ENCODE measurements around the gene CD300A.

Gene CD300A

DNA sequence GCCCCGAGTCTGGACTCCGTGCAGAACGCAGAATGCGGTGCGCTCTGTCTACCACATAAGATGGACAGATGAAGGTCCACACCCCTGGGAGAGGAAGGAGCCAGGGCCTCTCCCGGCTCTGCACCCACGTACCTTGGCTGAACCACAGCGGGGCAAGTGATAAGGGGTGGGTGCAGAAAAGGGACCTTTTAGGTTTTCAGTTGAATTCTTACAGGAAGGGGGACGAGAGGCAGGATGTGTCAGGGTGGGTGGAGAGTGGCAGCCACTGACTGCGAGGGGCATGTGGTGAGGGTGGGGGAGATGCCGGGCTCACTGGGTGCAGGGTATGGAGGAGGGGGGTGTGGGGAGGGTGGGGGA is 372 bp downstream of the CD300A start:
- H3K4me1 ChIP-seq (ENCODE audit: insufficient read depth, poor library complexity, severe bottlenecking), result no peaks in the 10 kb centered on the region
- ATAC-seq (ENCODE audit: low read depth) (no peak), DNase-seq (ENCODE audit: low spot score) (no peak)
- H3K4me3 ChIP-seq (ENCODE audit: severe bottlenecking), result no peak overlapping the region
- TF ChIP-seq, protein P1, sequence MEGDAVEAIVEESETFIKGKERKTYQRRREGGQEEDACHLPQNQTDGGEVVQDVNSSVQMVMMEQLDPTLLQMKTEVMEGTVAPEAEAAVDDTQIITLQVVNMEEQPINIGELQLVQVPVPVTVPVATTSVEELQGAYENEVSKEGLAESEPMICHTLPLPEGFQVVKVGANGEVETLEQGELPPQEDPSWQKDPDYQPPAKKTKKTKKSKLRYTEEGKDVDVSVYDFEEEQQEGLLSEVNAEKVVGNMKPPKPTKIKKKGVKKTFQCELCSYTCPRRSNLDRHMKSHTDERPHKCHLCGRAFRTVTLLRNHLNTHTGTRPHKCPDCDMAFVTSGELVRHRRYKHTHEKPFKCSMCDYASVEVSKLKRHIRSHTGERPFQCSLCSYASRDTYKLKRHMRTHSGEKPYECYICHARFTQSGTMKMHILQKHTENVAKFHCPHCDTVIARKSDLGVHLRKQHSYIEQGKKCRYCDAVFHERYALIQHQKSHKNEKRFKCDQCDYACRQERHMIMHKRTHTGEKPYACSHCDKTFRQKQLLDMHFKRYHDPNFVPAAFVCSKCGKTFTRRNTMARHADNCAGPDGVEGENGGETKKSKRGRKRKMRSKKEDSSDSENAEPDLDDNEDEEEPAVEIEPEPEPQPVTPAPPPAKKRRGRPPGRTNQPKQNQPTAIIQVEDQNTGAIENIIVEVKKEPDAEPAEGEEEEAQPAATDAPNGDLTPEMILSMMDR (IDR thresholded peaks at IDR 0.05; ENCODE audit: poor library complexity, severe bottlenecking), result no peak
- no peaks in the 10 kb centered on the region for H3K27me3 ChIP-seq (ENCODE audit: insufficient read depth, poor library complexity, severe bottlenecking)
- no peaks in the 10 kb centered on the region for H3K36me3 ChIP-seq (ENCODE audit: low read depth)
- no peaks in the 10 kb centered on the region for H3K9me3 ChIP-seq (ENCODE audit: severe bottlenecking)
- no peak overlapping the region for H3K27ac ChIP-seq (ENCODE audit: poor library complexity, severe bottlenecking)

DNA sequence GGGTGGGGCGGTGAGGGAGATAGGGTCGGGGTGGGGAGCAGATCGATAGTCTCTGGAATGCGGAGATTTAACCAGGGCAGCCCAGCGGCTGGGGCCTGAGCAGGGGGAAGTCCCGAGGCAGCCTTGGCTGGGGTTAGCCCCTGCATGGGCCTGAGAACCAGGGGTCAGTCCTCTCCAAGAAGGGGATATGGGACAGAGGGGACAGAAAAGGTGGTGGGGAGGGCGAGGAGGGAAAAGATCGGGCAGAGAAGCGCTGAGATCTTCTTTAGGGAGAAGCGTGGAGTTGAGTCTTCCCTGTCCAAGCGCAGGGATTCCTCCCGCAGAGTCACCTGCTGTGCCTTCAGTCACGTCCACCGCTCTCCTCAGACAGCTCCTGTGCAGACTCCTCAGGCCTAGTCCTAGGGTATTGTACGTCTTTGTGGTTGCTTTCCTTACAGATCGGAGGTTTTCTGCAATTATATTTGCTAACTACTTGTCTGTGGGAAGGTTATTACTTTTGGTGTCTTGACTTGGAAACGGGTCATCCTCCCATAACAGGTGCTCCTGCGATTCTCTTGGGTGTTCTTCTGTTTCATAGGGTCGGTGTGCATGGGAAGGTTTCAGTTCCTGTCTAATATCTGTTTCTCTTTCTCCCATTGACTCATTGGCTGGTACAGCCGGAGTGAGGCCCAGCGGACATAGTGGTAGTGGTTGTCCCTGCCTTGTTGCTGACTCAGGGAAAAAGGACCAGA is 952 bp downstream of the CD300A start:
- Histone ChIP-seq H3K36me3 (ENCODE audit: low read depth) (no peaks in the 10 kb centered on the region), H3K27me3 (ENCODE audit: insufficient read depth, poor library complexity, severe bottlenecking) (no peaks in the 10 kb centered on the region), H3K4me1 (ENCODE audit: insufficient read depth, poor library complexity, severe bottlenecking) (no peaks in the 10 kb centered on the region), H3K27ac (ENCODE audit: poor library complexity, severe bottlenecking) (no peak overlapping the region), H3K9me3 (ENCODE audit: severe bottlenecking) (no peaks in the 10 kb centered on the region), H3K4me3 (ENCODE audit: severe bottlenecking) (no peak overlapping the region)
- TF ChIP-seq, protein P1 (IDR thresholded peaks at IDR 0.05; ENCODE audit: poor library complexity, severe bottlenecking), result no peak
- DNase-seq (ENCODE audit: low spot score) (no peak), ATAC-seq (ENCODE audit: low read depth) (no peak)

DNA sequence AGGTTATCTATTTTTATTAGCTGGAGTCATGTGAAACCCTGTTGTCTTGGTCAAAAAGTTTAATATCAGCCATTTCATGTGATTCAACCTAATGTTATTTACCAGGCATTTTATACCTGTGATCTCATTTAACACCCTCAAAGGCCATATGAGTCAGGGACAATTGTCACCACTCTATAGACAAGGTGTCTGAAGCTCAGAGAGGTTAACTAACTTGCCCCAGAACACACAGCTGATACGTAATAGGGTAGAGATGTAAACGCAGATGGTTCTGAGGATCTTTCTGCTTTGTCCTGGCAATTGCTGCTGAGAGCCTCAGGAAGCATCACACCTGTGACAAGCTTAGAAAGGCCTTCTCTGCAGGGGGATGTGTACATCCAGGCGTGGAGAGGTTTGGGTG is 4.9 kb downstream of the CD300A start:
- no peak for DNase-seq (ENCODE audit: low spot score)
- Histone ChIP-seq H3K36me3 (ENCODE audit: low read depth) (no peaks in the 10 kb centered on the region), H3K9me3 (ENCODE audit: severe bottlenecking) (peaks cover 4% of the 10 kb centered on the region), H3K4me1 (ENCODE audit: insufficient read depth, poor library complexity, severe bottlenecking) (no peaks in the 10 kb centered on the region), H3K27me3 (ENCODE audit: insufficient read depth, poor library complexity, severe bottlenecking) (no peaks in the 10 kb centered on the region), H3K27ac (ENCODE audit: poor library complexity, severe bottlenecking) (no peak overlapping the region), H3K4me3 (ENCODE audit: severe bottlenecking) (no peak overlapping the region)
- TF ChIP-seq, protein P1 (IDR thresholded peaks at IDR 0.05; ENCODE audit: poor library complexity, severe bottlenecking), result no peak
- ATAC-seq (ENCODE audit: low read depth), result no peak

DNA sequence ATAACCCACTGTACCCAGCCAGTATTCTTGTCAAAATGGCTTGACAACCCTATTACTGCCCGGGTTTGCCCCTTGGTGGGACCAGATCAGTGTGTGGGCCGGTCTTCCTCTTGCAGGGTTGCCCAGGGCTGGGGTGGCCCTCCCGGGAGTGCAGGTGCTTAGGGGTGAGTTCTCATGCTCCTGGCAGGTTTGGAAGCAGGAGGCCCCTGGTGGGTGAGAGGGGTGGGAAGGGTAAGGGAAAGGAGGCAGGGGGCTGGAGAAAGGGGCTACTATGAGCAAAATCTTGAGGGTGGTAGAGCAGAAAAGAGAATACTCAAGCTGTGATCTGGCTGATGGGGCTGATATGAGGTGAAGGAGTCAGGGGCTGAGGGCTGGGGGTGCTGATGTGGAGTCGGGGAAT is 6.5 kb downstream of the CD300A start:
- DNase-seq (ENCODE audit: low spot score), result no peak
- Histone ChIP-seq H3K9me3 (ENCODE audit: severe bottlenecking) (peaks cover 4% of the 10 kb centered on the region), H3K36me3 (ENCODE audit: low read depth) (no peaks in the 10 kb centered on the region), H3K27me3 (ENCODE audit: insufficient read depth, poor library complexity, severe bottlenecking) (no peaks in the 10 kb centered on the region), H3K27ac (ENCODE audit: poor library complexity, severe bottlenecking) (no peak overlapping the region), H3K4me1 (ENCODE audit: insufficient read depth, poor library complexity, severe bottlenecking) (no peaks in the 10 kb centered on the region), H3K4me3 (ENCODE audit: severe bottlenecking) (no peak overlapping the region)
- TF ChIP-seq, protein P1 (IDR thresholded peaks at IDR 0.05; ENCODE audit: poor library complexity, severe bottlenecking), result no peak
- no peak for ATAC-seq (ENCODE audit: low read depth)

DNA sequence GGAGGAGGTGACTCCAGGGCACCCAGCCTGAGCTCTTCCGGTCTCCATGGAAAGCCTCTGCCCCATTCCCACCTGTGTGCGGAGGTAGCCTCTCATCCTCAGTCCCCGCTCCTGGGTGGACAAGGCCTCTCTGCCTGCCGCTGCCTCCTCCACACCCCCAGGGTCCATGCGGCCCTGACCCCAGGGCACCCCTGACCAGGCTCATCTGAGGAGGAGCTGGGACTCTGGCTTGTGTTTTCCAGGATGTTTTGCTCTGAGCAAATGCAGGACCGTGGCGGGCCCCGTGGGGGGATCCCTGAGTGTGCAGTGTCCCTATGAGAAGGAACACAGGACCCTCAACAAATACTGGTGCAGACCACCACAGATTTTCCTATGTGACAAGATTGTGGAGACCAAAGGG is 6.9 kb downstream of the CD300A start:
- no peak for ATAC-seq (ENCODE audit: low read depth)
- Histone ChIP-seq H3K27me3 (ENCODE audit: insufficient read depth, poor library complexity, severe bottlenecking) (no peaks in the 10 kb centered on the region), H3K27ac (ENCODE audit: poor library complexity, severe bottlenecking) (no peak overlapping the region)

More for the DNA sequence above, 6.9 kb downstream of the CD300A start:
- no peak for DNase-seq (ENCODE audit: low spot score)
- TF ChIP-seq, protein P1 (IDR thresholded peaks at IDR 0.05; ENCODE audit: poor library complexity, severe bottlenecking), result no peak
- Histone ChIP-seq H3K4me1 (ENCODE audit: insufficient read depth, poor library complexity, severe bottlenecking) (no peaks in the 10 kb centered on the region), H3K36me3 (ENCODE audit: low read depth) (no peaks in the 10 kb centered on the region), H3K9me3 (ENCODE audit: severe bottlenecking) (peaks cover 4% of the 10 kb centered on the region), H3K4me3 (ENCODE audit: severe bottlenecking) (no peak overlapping the region)

Data from RWPE2 (cell line).